SK-N-SH (cell line): Measurements from ENCODE around the gene CTCF. TPM values are rescaled to one million over a fixed set of nuclear protein-coding genes. Genes with fewer than 3 reads are reported as not detected.

Source experiments
- CTCF ChIA-PET: fragments of 300-600, 350-600 bp; formaldehyde crosslinking; extraction: SDS; loops from one replicate; lab custom pipeline; 2021; lab: Yijun Ruan, JAX
- POLR2A ChIA-PET: fragments of 350-600 bp; sonication (Branson Sonifier 250); formaldehyde crosslinking; extraction: SDS; loops from one replicate; lab custom pipeline; 2020; ENCODE audit warnings: antibody characterized with exemption, inconsistent platforms; lab: Yijun Ruan, JAX
- DNase-seq: peaks from one replicate; pipeline ENCODE4 v3.0.0; 2012
- H2AFZ ChIP-seq: fragments of 200-600 bp; sonication (generic); 2 replicates; pipeline ENCODE4 v1.8.1; 2016; ENCODE audit warnings: antibody characterized with exemption, mild to moderate bottlenecking, low read depth
- H3F3A ChIP-seq: fragments of 200-600 bp; sonication (generic); replicated peaks from 2 replicates; pipeline ENCODE3; 2016; ENCODE audit warnings: antibody characterized with exemption, mild to moderate bottlenecking; ENCODE audit not compliant: insufficient read depth
- H3K27ac ChIP-seq, 2 experiments: fragments of 200-500 bp in 1 of 2; fragments of 200-600 bp in 1 of 2; sonication (Bioruptor generic) in 1 of 2; sonication (generic), shearing (Covaris generic) in 1 of 2; 2 replicates each; pipeline versions ENCODE4 v1.5.1 to v1.6.1; 2014 to 2016; ENCODE audit warnings: low read depth in 2 of 2, inconsistent platforms in 1 of 2, low read length in 1 of 2, mild to moderate bottlenecking in 1 of 2, mixed read lengths in 1 of 2
- H3K27me3 ChIP-seq: fragments of 200-600 bp; sonication (generic), shearing (Covaris generic); 2 replicates; pipeline ENCODE4 v1.6.1; 2016; ENCODE audit warnings: mixed run types; ENCODE audit not compliant: insufficient read depth
- H3K36me3 ChIP-seq, 2 experiments: fragments of 200-500 bp in 1 of 2; fragments of 200-600 bp in 1 of 2; sonication (Bioruptor generic) in 1 of 2; sonication (generic) in 1 of 2; replicated peaks in 1 of 2; 2 replicates each; pipeline versions ENCODE3 to v1.5.1; 2014 to 2016; ENCODE audit warnings: low read length in 1 of 2, mild to moderate bottlenecking in 1 of 2; ENCODE audit not compliant: insufficient read depth in 2 of 2, control insufficient read depth in 1 of 2
- H3K4me1 ChIP-seq, 2 experiments: fragments of 200-500 bp in 1 of 2; fragments of 200-600 bp in 1 of 2; sonication (Bioruptor generic) in 1 of 2; sonication (generic), shearing (Covaris generic) in 1 of 2; 2 replicates each; pipeline versions ENCODE4 v1.5.1 to v1.6.1; 2014 to 2016; ENCODE audit warnings: low read depth in 1 of 2, low read length in 1 of 2, mixed run types in 1 of 2; ENCODE audit not compliant: insufficient read depth in 2 of 2, control insufficient read depth in 1 of 2
- H3K4me2 ChIP-seq: fragments of 200-600 bp; sonication (generic), shearing (Covaris generic); 2 replicates; pipeline ENCODE4 v1.6.1; 2017; ENCODE audit warnings: mixed run types
- H3K4me3 ChIP-seq, 2 experiments: fragments of 200-500 bp in 1 of 2; fragments of 200-600 bp in 1 of 2; sonication (Bioruptor generic) in 1 of 2; sonication (generic), shearing (Covaris generic) in 1 of 2; 2 replicates each; pipeline versions ENCODE4 v1.5.1 to v1.8.1; 2014 to 2016; ENCODE audit warnings: low read depth in 2 of 2, inconsistent platforms in 1 of 2, low read length in 1 of 2, mild to moderate bottlenecking in 1 of 2, mixed read lengths in 1 of 2, moderate library complexity in 1 of 2
- H3K79me2 ChIP-seq: fragments of 200-600 bp; sonication (generic); 2 replicates; pipeline ENCODE4 v1.8.1; 2017; ENCODE audit warnings: mild to moderate bottlenecking; ENCODE audit not compliant: insufficient read depth
- H3K9ac ChIP-seq: fragments of 200-600 bp; sonication (generic); 2 replicates; pipeline ENCODE4 v1.6.1; 2017; ENCODE audit warnings: mixed run types
- H3K9me2 ChIP-seq: fragments of 200-600 bp; sonication (generic); 2 replicates; pipeline ENCODE4 v1.6.1; 2017; ENCODE audit warnings: mixed run types
- H3K9me3 ChIP-seq: fragments of 200-600 bp; sonication (generic); 2 replicates; pipeline ENCODE4 v1.6.1; 2017; ENCODE audit warnings: mixed run types, mild to moderate bottlenecking, moderate library complexity
- H4K20me1 ChIP-seq: fragments of 200-600 bp; sonication (generic); 2 replicates; pipeline ENCODE4 v1.6.1; 2017; ENCODE audit warnings: mild to moderate bottlenecking, mixed run types; ENCODE audit not compliant: insufficient read depth
- CTCF ChIP-seq: fragments of 200-600 bp; sonication (generic); IDR thresholded peaks from 2 replicates; pipeline ENCODE4 v1.6.1; 2017; ENCODE audit warnings: antibody characterized with exemption, mild to moderate bottlenecking, moderate library complexity
- FOSL2 ChIP-seq: IDR thresholded peaks from 2 replicates; pipeline ENCODE4 v1.4.0; 2012; ENCODE audit warnings: low read depth, mild to moderate bottlenecking, moderate library complexity, borderline replicate concordance
- GATA2 ChIP-seq: sonication (generic); formaldehyde crosslinking; IDR thresholded peaks from 2 replicates; pipeline ENCODE4 v1.5.0; 2020; ENCODE audit warnings: mild to moderate bottlenecking, missing genetic modification reagents
- JUND ChIP-seq: IDR thresholded peaks from 2 replicates; pipeline ENCODE4 v1.4.0; 2012
- MXI1 ChIP-seq: IDR thresholded peaks from 2 replicates; pipeline ENCODE4 v1.6.1; 2012; ENCODE audit warnings: mild to moderate bottlenecking, low read depth, low read length, improper control_type of control experiment
- NRF1 ChIP-seq: IDR thresholded peaks from 2 replicates; pipeline ENCODE4 v1.6.1; 2012; ENCODE audit warnings: low read depth, mild to moderate bottlenecking, low read length
- POLR2AphosphoS5 ChIP-seq: IDR thresholded peaks from 2 replicates; pipeline ENCODE4 v1.6.1; 2012; ENCODE audit warnings: low read depth, low read length
- RAD21 ChIP-seq: IDR thresholded peaks from 2 replicates; pipeline ENCODE4 v1.6.1; 2012; ENCODE audit warnings: mild to moderate bottlenecking, low read length
- RFX5 ChIP-seq: IDR thresholded peaks from 2 replicates; pipeline ENCODE4 v1.6.1; 2012; ENCODE audit warnings: mild to moderate bottlenecking, improper control_type of control experiment, low read length
- RXRA ChIP-seq: IDR thresholded peaks from 2 replicates; pipeline ENCODE4 v1.4.0; 2012; ENCODE audit warnings: low read depth, mild to moderate bottlenecking, borderline replicate concordance
- SIN3A ChIP-seq: IDR thresholded peaks from 2 replicates; pipeline ENCODE4 v1.6.1; 2012; ENCODE audit warnings: low read depth, mild to moderate bottlenecking, low read length, moderate library complexity, borderline replicate concordance
- SMC3 ChIP-seq: IDR thresholded peaks from 2 replicates; pipeline ENCODE4 v1.6.1; 2012; ENCODE audit warnings: low read depth, low read length, improper control_type of control experiment
- TCF12 ChIP-seq: IDR thresholded peaks from 2 replicates; pipeline ENCODE4 v1.4.0; 2012
- USF1 ChIP-seq: IDR thresholded peaks from 2 replicates; pipeline ENCODE4 v1.4.0; 2012; ENCODE audit warnings: low read depth, borderline replicate concordance
- WGBS: methylation state at CpG from one replicate; pipeline ENCODE4 v1.1.6; 2017; ENCODE audit warnings: low lambda C conversion rate; 5-methylcytosine and 5-hydroxymethylcytosine counted together
- polyA plus RNA-seq, 3 experiments: library from polyadenylated mRNA; depleted of rRNA; stranded (reverse); fragments of >200 nt; gene quantifications; 2 replicates each; pipeline ENCODE4 v1.2.3, GENCODE V29; 2012

Gene CTCF
- polyA plus RNA-seq, 1 of the 3 experiments (the other 2 are of a cell fraction), result 19.6 TPM

DNA sequence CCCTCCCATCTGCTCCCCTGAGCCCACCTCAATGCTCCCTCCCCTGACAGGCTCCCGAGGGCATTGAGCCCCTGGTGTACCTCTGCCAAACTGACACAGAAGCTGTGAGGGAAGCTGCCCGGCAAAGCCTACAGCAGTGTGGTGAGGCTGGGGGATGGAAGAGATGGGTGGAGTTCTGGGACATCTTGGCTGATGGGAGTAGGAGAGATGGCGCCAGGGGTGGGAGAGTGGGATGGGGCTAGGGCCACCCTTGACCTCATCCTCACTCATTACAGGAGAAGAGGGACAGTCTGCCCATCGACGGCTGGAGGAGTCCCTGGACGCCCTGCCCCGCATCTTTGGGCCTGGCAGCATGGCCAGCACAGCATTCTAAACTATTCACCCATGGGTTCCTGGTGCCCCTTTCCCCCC is 16.2 kb upstream of the CTCF start:
- no peak overlapping the region for H3K4me2 ChIP-seq
- DNase-seq, result peak; percentile 20
- no peak overlapping the region for H3K4me3 ChIP-seq
- 94% methylated on average over 7 of the region's 7 CpGs for WGBS
- H3K9ac ChIP-seq, result no peak overlapping the region
- H3F3A ChIP-seq, result peaks cover 13% of the 10 kb centered on the region
- no peaks in the 10 kb centered on the region for H3K27me3 ChIP-seq
- H3K27ac ChIP-seq, result no peak overlapping the region; a peak in 1 of 4 replicates
- CTCF ChIA-PET, result interaction anchor here (1.3 to 15.5 kb wide), 9 partner anchors 10 to 120 kb away, joined by 3 to 263 read pairs (median 30); partner anchors contain the start of genes C16orf86, CARMIL2, CTCF and ENKD1
- POLR2A ChIA-PET, result no interaction called here
- H3K36me3 ChIP-seq, result peaks cover 23 to 44% of the 10 kb centered on the region in 2 experiments
- H3K79me2 ChIP-seq, result peaks cover 3% of the 10 kb centered on the region; the same call in 1 of the 2 replicates
- no peaks in the 10 kb centered on the region for H3K9me2 ChIP-seq
- peaks cover 31% of the 10 kb centered on the region for H4K20me1 ChIP-seq
- H2AFZ ChIP-seq, result no peak overlapping the region
- H3K4me1 ChIP-seq, result no peaks in the 10 kb centered on the region
- no peak for TF ChIP-seq JUND
- TF ChIP-seq USF1, result no peak
- TF ChIP-seq NRF1, result no peak
- no peak for TF ChIP-seq FOSL2
- TF ChIP-seq GATA2 (CRISPR knock-in tag), result no peak
- no peak for TF ChIP-seq TCF12
- H3K9me3 ChIP-seq, result no peaks in the 10 kb centered on the region

GRCh38 chr16:67546761-67547422 is 15.4 kb upstream of the CTCF start:
- H3K9me2 ChIP-seq, result no peaks in the 10 kb centered on the region
- TF ChIP-seq RFX5 (no peak), SMC3 (peak; percentile 85), RAD21 (peak; percentile 84), MXI1 (no peak), SIN3A (0 out of 2 replicates have a peak, but pooled peaks have one; percentile 16), CTCF (peak; percentile 85), TCF12 (no peak), RXRA (no peak), POLR2AphosphoS5 (0 out of 2 replicates have a peak, but pooled peaks have one; percentile 9)
- H3K9me3 ChIP-seq, result no peaks in the 10 kb centered on the region
- no peak overlapping the region for H3K9ac ChIP-seq
- no peak overlapping the region; a peak in 1 of 4 replicates for H3K27ac ChIP-seq
- WGBS, result 33% methylated on average over 7 of the region's 7 CpGs
- H3K36me3 ChIP-seq, result peaks cover 16 to 36% of the 10 kb centered on the region in 2 experiments
- no peaks in the 10 kb centered on the region for H3K79me2 ChIP-seq
- no peaks in the 10 kb centered on the region for H3K27me3 ChIP-seq
- H3K4me1 ChIP-seq, result no peaks in the 10 kb centered on the region
- peak; percentile 91 for DNase-seq
- ChIA-PET POLR2A (interaction anchor here (0.6 to 2.8 kb wide), 5 partner anchors 9 to 273 kb away, joined by 3 to 13 read pairs (median 5); partner anchors contain the start of genes CARMIL2 and CTCF), CTCF (interaction anchor here (0.6 to 15.5 kb wide), 40 partner anchors 8 to 447 kb away, joined by 3 to 263 read pairs (median 4); partner anchors contain the start of genes ACD, ATP6V0D1, C16orf86 and CARMIL2)
- H3K4me3 ChIP-seq, result peak overlapping the region in 1 of 2 experiments; percentile 27; a peak in 1 of 4 replicates
- peaks cover 13% of the 10 kb centered on the region for H3F3A ChIP-seq
- no peak overlapping the region for H3K4me2 ChIP-seq
- no peak overlapping the region for H2AFZ ChIP-seq
- H4K20me1 ChIP-seq, result peaks cover 24% of the 10 kb centered on the region
